ENCODE measurements around the gene IGSF23. TPM values are rescaled to one million over a fixed set of nuclear protein-coding genes. Genes with fewer than 3 reads are reported as not detected.

IGSF23 gene
- total RNA-seq, 1 experiment from 2014 or later, result not detected

GRCh38 chr19:44671400-44671799 is 58.0 kb downstream of the IGSF23 start, which contains the start of gene CEACAM19:
CEACAM19 (plus strand) TSS chr19:44671482; CDS start chr19:44671932, 450 bp downstream.
- Histone ChIP-seq H4K20me1 (ENCODE audit: control insufficient read depth, insufficient read depth, insufficient read length) (no peaks in the 10 kb centered on the region), H2BK15ac (ENCODE audit: low read depth, low read length) (no peak within 1 kb of the TSS), H3K23ac (ENCODE audit: insufficient read length, low read depth, low read length) (no peak within 1 kb of the TSS), H3K56ac (ENCODE audit: insufficient read length, low read depth, low read length) (no peak within 1 kb of the TSS), H3K79me1 (ENCODE audit: insufficient read depth, low read depth, low read length, poor library complexity, severe bottlenecking) (no peaks in the 10 kb centered on the region), H3K4me1 (ENCODE audit: insufficient read depth, low read length) (no peaks in the 10 kb centered on the region), H3K14ac (ENCODE audit: insufficient read depth, low read length) (no peak within 1 kb of the TSS), H3K9me3 (ENCODE audit: control insufficient read depth, low read depth, low read length) (no peaks in the 10 kb centered on the region), H3K79me2 (ENCODE audit: insufficient read depth, low read length) (no peaks in the 10 kb centered on the region), H2BK5ac (ENCODE audit: insufficient read length, low read length) (no peak within 1 kb of the TSS), H3T11ph (ENCODE audit: low read length) (no peak within 1 kb of the TSS), H2BK12ac (ENCODE audit: insufficient read length, low read depth, low read length) (no peak within 1 kb of the TSS), H3K18ac (ENCODE audit: insufficient read length, low read depth, low read length) (no peak within 1 kb of the TSS), H3K4ac (ENCODE audit: low read depth, low read length) (no peak within 1 kb of the TSS), H3K27ac (ENCODE audit: insufficient read length, low read depth, low read length) (no peak within 1 kb of the TSS), H2BK20ac (ENCODE audit: low read depth, low read length, poor library complexity, severe bottlenecking) (no peak within 1 kb of the TSS), H2AK5ac (ENCODE audit: insufficient read length, low read length) (no peak within 1 kb of the TSS), H3K4me2 (ENCODE audit: insufficient read depth, insufficient read length, low read length) (no peak within 1 kb of the TSS), H4K91ac (ENCODE audit: insufficient read length, low read depth, low read length) (no peak within 1 kb of the TSS), H3K27me3 (ENCODE audit: insufficient read depth, low read length) (no peaks in the 10 kb centered on the region; the same call in 1 of the 2 replicates), H3K9ac (ENCODE audit: extremely low read depth, insufficient read length, low read length) (no peak within 1 kb of the TSS), H2BK120ac (ENCODE audit: low read depth, low read length, poor library complexity, severe bottlenecking) (no peak within 1 kb of the TSS), H3K23me2 (ENCODE audit: insufficient read length, low read depth, low read length, poor library complexity, severe bottlenecking) (no peaks in the 10 kb centered on the region), H2AFZ (ENCODE audit: low read length) (no peak within 1 kb of the TSS), H4K8ac (replicated peaks; ENCODE audit: insufficient read length, low read depth, low read length) (no peak within 1 kb of the TSS), H4K5ac (ENCODE audit: insufficient read length, low read depth, low read length) (no peak within 1 kb of the TSS)
- no peak within 1 kb of the TSS for H3K27ac Mint-ChIP-seq
- no peaks in the 10 kb centered on the region; the same call in 1 of the 2 replicates for H3K27me3 Mint-ChIP-seq (ENCODE audit: low read depth)
- no peaks in the 10 kb centered on the region; a peak in 1 of 5 replicates for H3K9me3 Mint-ChIP-seq
- H3K4me1 Mint-ChIP-seq, result peaks cover 8% of the 10 kb centered on the region in 2 experiments
- DNase-seq, result no peak
- no peaks in the 10 kb centered on the region for H3K36me3 Mint-ChIP-seq (ENCODE audit: insufficient read depth in 1 of 3, low read depth in 3 of 3)
- H3K4me3 Mint-ChIP-seq, result no peak within 1 kb of the TSS
- no CpG with 5 or more reads among the region's 2 CpGs for WGBS (ENCODE audit: extremely low coverage, insufficient read length, low lambda C conversion rate)
- no peak for TF ChIP-seq CTCF (conservative IDR thresholded peaks at IDR 0.05)

All from H9 (cell line).